ENCODE data around the gene TIAM2.

GRCh38 chr6:155261111-155261900 lies 266.2 kb downstream of the TIAM2 start:
- TF ChIP-seq ZNF764 (CRISPR knock-in tag; IDR thresholded peaks at IDR 0.05; ENCODE audit: low read depth) (no peak), MEF2A (IDR thresholded peaks at IDR 0.05; ENCODE audit: control insufficient read depth, low read depth, low read length) (no peak), USF2 (CRISPR knock-in tag; IDR thresholded peaks at IDR 0.05) (no peak), CTBP1 (IDR thresholded peaks at IDR 0.05; ENCODE audit: borderline replicate concordance) (no peak), ZNF24 (IDR thresholded peaks at IDR 0.05) (no peak), ARID4B (CRISPR knock-in tag; IDR thresholded peaks at IDR 0.05) (no peak), ZNF696 (CRISPR knock-in tag; conservative IDR thresholded peaks at IDR 0.05) (no peak), CTCF (IDR thresholded peaks at IDR 0.05 in 2 of 3, conservative IDR thresholded peaks at IDR 0.05 in 1 of 3; ENCODE audit: insufficient read depth in 2 of 3, low read depth in 1 of 3, low read length in 3 of 3) (no peak), E2F1 (CRISPR knock-in tag; IDR thresholded peaks at IDR 0.05) (no peak), ZFP30 (CRISPR knock-in tag; IDR thresholded peaks at IDR 0.05; ENCODE audit: borderline replicate concordance) (no peak), ZNF586 (CRISPR knock-in tag; conservative IDR thresholded peaks at IDR 0.05) (no peak)

All from K562 (cell line).